HepG2 (cell line): Measurements from ENCODE around the gene ARID5B. TPM values are rescaled to one million over a fixed set of nuclear protein-coding genes. Genes with fewer than 3 reads are reported as not detected.

Experiments
- ATAC-seq: fragments of 200-7000 bp; cut with Tn5 transposase; 3 replicates; pipeline ENCODE4 v1.9.1; 2020; ENCODE audit warnings: mild to moderate bottlenecking, moderate library complexity
- BruUV-seq: library from RNA; stranded (reverse); fragments of 400-500 nt; replicated peaks from 2 replicates; lab custom pipeline; 2021; lab: Mats Ljungman, UMichigan
- CTCF ChIA-PET: fragments of 300-600 bp; formaldehyde crosslinking; extraction: SDS; loops from one replicate; lab custom pipeline; 2021; ENCODE audit warnings: low total read pairs, inconsistent platforms, low intra/inter-chr PET ratio; lab: Yijun Ruan, JAX
- POLR2A ChIA-PET: fragments of 350-600 bp; sonication (Branson Sonifier 250); formaldehyde crosslinking; loops from one replicate; lab custom pipeline; 2020; ENCODE audit warnings: antibody characterized with exemption, inconsistent platforms; lab: Yijun Ruan, JAX
- DNase-seq: peaks from one replicate; pipeline ENCODE4 v3.0.0-alpha.2; 2015; ENCODE audit warnings: low spot score
- FAIRE-seq: peaks from 3 replicates; lab custom pipeline; 2011; peaks lifted over from hg19 to GRCh38; lab: Jason Lieb, UNC
- H2AFZ ChIP-seq: one replicate; pipeline ENCODE4 v1.6.1; 2011; ENCODE audit warnings: low read length, inconsistent platforms
- H3K27ac ChIP-seq: fragments of 300-600 bp; 3 replicates; pipeline ENCODE4 v1.8.0; 2011; ENCODE audit warnings: mixed run types, mild to moderate bottlenecking, mixed read lengths, low read length, inconsistent platforms; ENCODE audit not compliant: insufficient read depth; ENCODE audit errors: extremely low read length
- H3K27me3 ChIP-seq, 2 experiments: fragments of 200-600 bp in 1 of 2; 2 replicates in 1 of 2; 3 replicates in 1 of 2; pipeline versions ENCODE4 v1.6.0 to v1.8.0; 2011; ENCODE audit warnings: low read length in 2 of 2, mild to moderate bottlenecking in 2 of 2, moderate library complexity in 2 of 2, inconsistent platforms in 1 of 2; ENCODE audit not compliant: insufficient read depth in 2 of 2, control insufficient read depth in 1 of 2
- H3K36me3 ChIP-seq, 2 experiments: fragments of 200-600 bp in 1 of 2; replicated peaks in 1 of 2; 2 replicates in 1 of 2; 3 replicates in 1 of 2; pipeline versions ENCODE4 v1.5.1 to v1.8.0; 2011; ENCODE audit warnings: low read length in 2 of 2, inconsistent platforms in 1 of 2; ENCODE audit not compliant: insufficient read depth in 2 of 2, control insufficient read depth in 1 of 2
- H3K4me1 ChIP-seq: 2 replicates; pipeline ENCODE4 v1.5.1; 2012; ENCODE audit warnings: low read length, inconsistent platforms; ENCODE audit not compliant: insufficient read depth
- H3K4me2 ChIP-seq: 2 replicates; pipeline ENCODE4 v1.6.0; 2011; ENCODE audit warnings: low read depth, low read length, inconsistent platforms
- H3K4me3 ChIP-seq, 3 experiments: fragments of 200-600 bp in 1 of 3; sonication (generic), shearing (Covaris generic) in 1 of 3; replicated peaks in 1 of 3; 2 replicates each; pipeline ENCODE4 v1.5.1; 2011 to 2016; ENCODE audit warnings: low read length in 3 of 3, inconsistent platforms in 2 of 3, low read depth in 2 of 3, mild to moderate bottlenecking in 2 of 3, control low read depth in 1 of 3, mixed read lengths in 1 of 3; ENCODE audit not compliant: insufficient read depth in 1 of 3
- H3K79me2 ChIP-seq: one replicate; pipeline ENCODE4 v1.6.1; 2011; ENCODE audit warnings: low read length, inconsistent platforms; ENCODE audit not compliant: insufficient read depth
- H3K9ac ChIP-seq: 2 replicates; pipeline ENCODE4 v1.6.0; 2011; ENCODE audit warnings: mild to moderate bottlenecking, low read depth, low read length, inconsistent platforms; ENCODE audit not compliant: insufficient read depth
- H3K9me3 ChIP-seq: 2 replicates; pipeline ENCODE4 v1.5.1; 2012; ENCODE audit warnings: mild to moderate bottlenecking, low read length
- H4K20me1 ChIP-seq: 2 replicates; pipeline ENCODE4 v1.6.0; 2011; ENCODE audit warnings: inconsistent platforms, mild to moderate bottlenecking, low read length, moderate library complexity; ENCODE audit not compliant: insufficient read depth
- MEF2D ChIP-seq: sonication (generic); formaldehyde crosslinking; IDR thresholded peaks from 2 replicates; pipeline ENCODE4 v1.5.1; 2020; ENCODE audit warnings: mild to moderate bottlenecking, missing genetic modification reagents
- PAXIP1 ChIP-seq: sonication (generic); formaldehyde crosslinking; conservative IDR thresholded peaks from 2 replicates; pipeline ENCODE4 v1.4.0; 2020; ENCODE audit warnings: mild to moderate bottlenecking, missing genetic modification reagents, moderate library complexity
- PHF20 ChIP-seq: sonication (generic); formaldehyde crosslinking; IDR thresholded peaks from 2 replicates; pipeline ENCODE4 v1.5.0; 2020; ENCODE audit warnings: mild to moderate bottlenecking, missing genetic modification reagents
- USF2 ChIP-seq, 2 experiments: sonication (generic) in 1 of 2; formaldehyde crosslinking in 1 of 2; IDR thresholded peaks; 2 replicates each; pipeline versions ENCODE4 v1.5.1 to v1.6.1; 2011 to 2020; ENCODE audit warnings: borderline replicate concordance in 1 of 2, low read depth in 1 of 2, low read length in 1 of 2, mild to moderate bottlenecking in 1 of 2, missing genetic modification reagents in 1 of 2, moderate library complexity in 1 of 2
- ZNF282 ChIP-seq: fragments of 450-650 bp; IDR thresholded peaks from 2 replicates; pipeline ENCODE4 v1.6.1; 2018; ENCODE audit not compliant: partially characterized antibody
- ZNF629 ChIP-seq: sonication (generic); formaldehyde crosslinking; conservative IDR thresholded peaks from 2 replicates; pipeline ENCODE4 v1.5.0; 2020; ENCODE audit warnings: missing genetic modification reagents
- ZNF670 ChIP-seq: sonication (generic); formaldehyde crosslinking; IDR thresholded peaks from 2 replicates; pipeline ENCODE4 v1.8.0; 2022; ENCODE audit warnings: mild to moderate bottlenecking, missing genetic modification reagents, borderline replicate concordance
- WGBS: methylation state at CpG from one replicate; pipeline ENCODE4 v1.1.6; 2017; ENCODE audit warnings: low lambda C conversion rate; 5-methylcytosine and 5-hydroxymethylcytosine counted together
- in situ Hi-C: cut with HindIII; loops from 2 replicates; pipeline ENCODE4 v1.10.0; 2017; ENCODE audit warnings: low pct_unique_long_range_greater_than_20kb; ENCODE audit not compliant: extremely low pct_ligation_motif_present
- intact Hi-C: fragments of 100-400 bp; cut with micrococcal nuclease; formaldehyde crosslinking; loops from one replicate; pipeline ENCODE4 v1.10.0; 2022; ENCODE audit not compliant: unreplicated experiment
- polyA plus RNA-seq, 8 experiments: library from polyadenylated mRNA; depleted of rRNA in 3 of 8; stranded (reverse) in 7 of 8; unstranded in 1 of 8; fragments of >200 nt; fragmentation: Illumina TruSeq in 4 of 8; extraction: Trizol in 4 of 8; gene quantifications; 2 replicates each; pipeline versions ENCODE4 v1.2.1 to v1.2.3, GENCODE V29; 2011 to 2016; ENCODE audit warnings: low read depth in 4 of 8, missing spikeins in 1 of 8, mixed read lengths in 1 of 8; ENCODE audit not compliant: insufficient read depth in 1 of 8
- total RNA-seq, 5 experiments: library from RNA; depleted of rRNA; stranded (reverse); fragments of >200 nt; fragmentation: Illumina TruSeq; extraction: Trizol; gene quantifications; 2 replicates each; pipeline ENCODE4 v1.2.3, GENCODE V29; 2016; ENCODE audit warnings: low read depth in 1 of 5
- TF ChIP-seq, protein P1 (sequence below): sonication (generic); formaldehyde crosslinking; IDR thresholded peaks from 2 replicates; pipeline ENCODE4 v1.5.1; 2020; ENCODE audit warnings: missing genetic modification reagents, mild to moderate bottlenecking, borderline replicate concordance

The ARID5B gene
- total and polyA plus RNA-seq, 2 of the 13 experiments (the other 11 are each of a cell fraction or from before 2014, with no cell fraction given): 6.2 to 21.1 TPM

GRCh38 chr10:61984803-61985418, 83.4 kb downstream of the ARID5B start:
- H2AFZ ChIP-seq: no peak overlapping the region
- ChIA-PET POLR2A (no interaction called here), CTCF (no interaction called here)
- 97% methylated on average over 3 of the region's 3 CpGs for WGBS
- H3K4me2 ChIP-seq: no peak overlapping the region
- no peaks in the 10 kb centered on the region for H3K27me3 ChIP-seq
- TF ChIP-seq PAXIP1 (CRISPR knock-in tag): no peak
- no peak for TF ChIP-seq ZNF670 (CRISPR knock-in tag)
- TF ChIP-seq, protein P1, sequence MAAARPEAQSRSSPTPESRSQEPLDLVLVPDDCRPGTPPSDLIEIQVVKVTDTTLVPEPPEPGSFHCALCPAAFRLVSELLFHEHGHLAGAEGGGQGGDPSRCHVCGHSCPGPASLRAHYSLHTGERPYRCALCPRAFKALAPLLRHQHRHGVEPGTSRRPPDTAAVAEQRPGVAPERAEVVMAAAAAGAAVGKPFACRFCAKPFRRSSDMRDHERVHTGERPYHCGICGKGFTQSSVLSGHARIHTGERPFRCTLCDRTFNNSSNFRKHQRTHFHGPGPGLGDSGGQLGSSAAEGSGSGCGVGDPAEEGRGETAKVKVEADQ (CRISPR knock-in tag): no peak
- TF ChIP-seq USF2 (IDR thresholded peaks at IDR 0.05; ENCODE audit: low read depth, low read length): no peak
- no peak for TF ChIP-seq USF2 (CRISPR knock-in tag; IDR thresholded peaks at IDR 0.05; ENCODE audit: borderline replicate concordance)
- TF ChIP-seq ZNF629 (CRISPR knock-in tag): peak; percentile 59
- TF ChIP-seq ZNF282: no peak
- no peak for TF ChIP-seq MEF2D (CRISPR knock-in tag)
- TF ChIP-seq PHF20 (CRISPR knock-in tag): no peak
- intact Hi-C loops (no loop called here), in situ Hi-C loops (no loop called here)
- FAIRE-seq (no peak), DNase-seq (no peak), ATAC-seq (no peak)
- H3K36me3 ChIP-seq: peaks cover 2 to 9% of the 10 kb centered on the region in 2 experiments; a peak in 4 of 5 replicates
- H3K9ac ChIP-seq: no peak overlapping the region
- no peaks in the 10 kb centered on the region for H4K20me1 ChIP-seq
- no TSS peak for BruUV-seq
- no peak overlapping the region for H3K27ac ChIP-seq
- H3K79me2 ChIP-seq: peaks cover 8% of the 10 kb centered on the region
- 0 out of 2 replicates have a peak, but pooled peaks cover 8% of the 10 kb centered on the region for H3K4me1 ChIP-seq
- H3K9me3 ChIP-seq: no peaks in the 10 kb centered on the region
- no peak overlapping the region for H3K4me3 ChIP-seq
